MG63 (cell line): ENCODE results near the gene RNASEH2C. TPM values are rescaled to one million over a fixed set of nuclear protein-coding genes. Genes with fewer than 3 reads are reported as not detected.
"Not testable (repeated sequence)": the region's sequence is repeated elsewhere in the genome, so short reads cannot be mapped to it uniquely, and the experiment has no call there.

Source experiments
- DNase-seq: peaks from one replicate; pipeline ENCODE4 v3.0.0-alpha.2; 2020
- H3K27me3 ChIP-seq: fragments of 250-450 bp; sonication (Bioruptor Pico); 2 replicates; pipeline ENCODE4 v1.5.1; 2020; ENCODE audit warnings: mild to moderate bottlenecking, moderate library complexity
- H3K36me3 ChIP-seq: fragments of 250-450 bp; sonication (Bioruptor Pico); 2 replicates; pipeline ENCODE4 v1.5.1; 2020; ENCODE audit warnings: mild to moderate bottlenecking, moderate library complexity
- H3K4me3 ChIP-seq: fragments of 250-450 bp; sonication (Bioruptor Pico); 2 replicates; pipeline ENCODE4 v1.5.1; 2020; ENCODE audit warnings: mild to moderate bottlenecking, moderate library complexity
- H3K9me3 ChIP-seq: fragments of 250-450 bp; sonication (Bioruptor Pico); 2 replicates; pipeline ENCODE4 v1.5.1; 2020; ENCODE audit warnings: mild to moderate bottlenecking, moderate library complexity
- total RNA-seq: library from RNA; depleted of rRNA; stranded (reverse); fragments of >200 nt; shearing (Covaris generic); gene quantifications from 2 replicates; pipeline ENCODE4 v1.2.3, GENCODE V29; 2014; ENCODE audit warnings: low replicate concordance

The RNASEH2C gene
- total RNA-seq, 1 experiment from 2014 or later = 73.1 TPM

DNA sequence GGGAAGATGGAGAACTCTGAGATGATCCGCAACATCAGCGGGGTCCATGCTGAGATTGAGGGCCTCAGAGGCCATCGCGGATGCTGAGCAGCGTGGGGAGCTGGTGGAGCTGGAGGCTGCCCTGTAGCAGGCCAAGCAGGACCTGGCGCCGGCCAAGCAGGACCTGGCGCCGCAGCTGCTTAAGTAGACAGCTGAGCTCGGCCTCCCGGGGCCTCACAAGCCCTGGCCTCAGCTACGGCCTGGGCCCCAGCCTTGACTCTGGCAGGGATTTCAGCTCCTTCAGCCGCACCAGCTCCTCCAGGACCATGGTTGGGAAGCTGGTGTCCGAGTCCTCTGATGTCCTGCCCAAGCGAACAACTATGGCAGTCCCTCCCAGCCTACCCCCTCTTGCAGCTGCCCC lies 7.3 kb upstream of the RNASEH2C start:
- no peak overlapping the region for H3K4me3 ChIP-seq
- H3K9me3 ChIP-seq = no peaks in the 10 kb centered on the region; the same call in 1 of the 2 replicates
- H3K36me3 ChIP-seq = no peaks in the 10 kb centered on the region
- no peaks in the 10 kb centered on the region for H3K27me3 ChIP-seq
- no peak for DNase-seq

GRCh38 chr11:65726660-65727059 lies 6.1 kb upstream of the RNASEH2C start:
- Histone ChIP-seq H3K36me3 (no peaks in the 10 kb centered on the region), H3K4me3 (no peak overlapping the region), H3K9me3 (no peaks in the 10 kb centered on the region), H3K27me3 (no peaks in the 10 kb centered on the region)
- no peak for DNase-seq

DNA sequence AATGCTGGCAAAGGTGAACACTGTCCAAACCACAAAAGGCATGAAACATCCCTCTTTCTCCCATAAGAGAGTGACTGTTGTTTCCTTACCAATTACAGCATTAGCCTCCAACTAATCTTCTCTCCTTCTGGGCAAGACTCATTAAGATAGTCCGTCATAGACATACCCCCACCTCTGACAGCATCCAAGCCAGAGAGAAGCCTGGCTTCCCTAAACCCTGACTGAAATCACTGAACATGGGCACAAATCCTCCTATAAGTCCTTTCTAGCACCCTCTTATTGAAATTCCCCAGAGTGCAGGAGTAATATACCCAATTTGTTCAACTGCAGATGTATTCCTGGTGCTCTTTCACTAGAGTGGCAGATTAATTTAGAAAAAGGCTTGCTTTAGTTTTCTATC lies 1.7 kb upstream of the RNASEH2C start:
- Histone ChIP-seq H3K27me3 (no peaks in the 10 kb centered on the region), H3K4me3 (no peak overlapping the region), H3K36me3 (peaks cover 27% of the 10 kb centered on the region), H3K9me3 (no peaks in the 10 kb centered on the region)
- no peak for DNase-seq

DNA sequence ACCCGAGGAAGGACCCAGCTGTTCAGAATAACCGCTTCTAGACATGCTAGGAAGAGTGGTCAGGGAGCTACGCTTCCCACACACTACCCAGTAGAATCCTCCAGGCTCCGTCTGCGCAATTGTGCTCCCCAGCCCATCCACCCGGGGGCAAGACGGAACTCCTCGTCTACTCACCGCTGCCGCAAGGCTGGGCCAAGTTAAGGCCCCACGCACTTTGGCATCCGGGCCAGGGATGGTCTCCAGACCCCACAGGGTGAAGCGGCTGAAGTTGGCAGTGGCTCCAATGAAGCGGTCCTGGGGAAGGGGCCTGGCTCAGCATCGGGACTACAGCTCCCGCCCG lies 757 bp downstream of the RNASEH2C start:
- H3K4me3 ChIP-seq = peak overlapping the region; percentile 72
- H3K36me3 ChIP-seq = peaks cover 49% of the 10 kb centered on the region
- DNase-seq = peak; percentile 50
- no peaks in the 10 kb centered on the region for H3K27me3 ChIP-seq
- H3K9me3 ChIP-seq = no peaks in the 10 kb centered on the region

DNA sequence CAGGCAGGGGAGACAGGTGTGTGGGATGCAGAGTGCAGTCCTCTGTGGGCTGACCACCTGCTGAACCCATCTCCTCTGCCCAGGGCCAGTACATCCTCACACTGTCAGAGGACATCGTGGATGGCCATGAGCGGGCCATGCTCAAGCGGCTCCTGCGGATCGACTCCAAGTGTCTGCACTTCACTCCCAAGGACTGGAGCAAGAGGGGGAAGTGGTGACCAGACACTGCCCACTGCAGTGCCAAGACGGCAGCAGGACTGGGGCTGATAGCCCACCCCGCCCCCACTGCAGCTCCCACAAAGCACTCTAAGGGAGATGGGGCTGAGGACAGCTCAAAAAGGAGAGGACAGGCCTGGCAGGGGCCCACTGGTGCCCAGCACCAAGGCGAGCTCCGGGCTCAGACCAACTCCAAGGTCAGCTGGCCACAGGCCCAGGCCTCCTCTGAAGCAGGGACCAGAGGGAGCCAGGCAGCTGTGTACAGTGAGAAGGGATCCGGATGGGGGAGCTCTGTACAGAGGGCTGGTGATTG lies 1.6 kb downstream of the RNASEH2C start:
- peaks cover 57% of the 10 kb centered on the region for H3K36me3 ChIP-seq
- no peaks in the 10 kb centered on the region for H3K9me3 ChIP-seq
- H3K27me3 ChIP-seq = no peaks in the 10 kb centered on the region
- DNase-seq = peak; percentile 38
- peak overlapping the region; percentile 72 for H3K4me3 ChIP-seq

GRCh38 chr11:65718531-65718930 lies 2.1 kb downstream of the RNASEH2C start:
- H3K27me3 ChIP-seq = no peaks in the 10 kb centered on the region
- DNase-seq = no peak
- H3K36me3 ChIP-seq = peaks cover 62% of the 10 kb centered on the region
- no peak overlapping the region; the same call in 1 of the 2 replicates for H3K4me3 ChIP-seq
- H3K9me3 ChIP-seq = no peaks in the 10 kb centered on the region

DNA sequence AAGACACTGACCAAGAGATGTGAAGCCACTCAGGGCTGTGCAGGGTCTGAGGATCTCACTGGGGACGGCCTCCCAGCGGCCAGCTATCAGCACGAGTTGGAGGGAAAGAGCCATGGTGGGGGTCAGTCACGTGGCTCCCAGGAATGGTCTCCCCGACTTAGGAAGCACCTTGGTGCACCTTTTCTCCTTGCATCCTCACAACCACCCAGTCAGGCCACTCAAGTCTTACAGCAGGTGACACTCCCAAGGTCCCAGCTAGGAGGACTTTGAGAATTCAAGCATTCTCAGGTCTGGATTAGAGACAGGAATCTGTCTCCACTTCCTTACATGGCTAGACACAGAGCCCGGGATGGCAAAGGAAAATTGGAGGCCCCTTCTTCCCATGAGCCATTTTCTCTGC lies 2.7 kb downstream of the RNASEH2C start:
- Histone ChIP-seq H3K4me3 (no peak overlapping the region), H3K36me3 (peaks cover 69% of the 10 kb centered on the region), H3K9me3 (no peaks in the 10 kb centered on the region), H3K27me3 (no peaks in the 10 kb centered on the region)
- DNase-seq = no peak

DNA sequence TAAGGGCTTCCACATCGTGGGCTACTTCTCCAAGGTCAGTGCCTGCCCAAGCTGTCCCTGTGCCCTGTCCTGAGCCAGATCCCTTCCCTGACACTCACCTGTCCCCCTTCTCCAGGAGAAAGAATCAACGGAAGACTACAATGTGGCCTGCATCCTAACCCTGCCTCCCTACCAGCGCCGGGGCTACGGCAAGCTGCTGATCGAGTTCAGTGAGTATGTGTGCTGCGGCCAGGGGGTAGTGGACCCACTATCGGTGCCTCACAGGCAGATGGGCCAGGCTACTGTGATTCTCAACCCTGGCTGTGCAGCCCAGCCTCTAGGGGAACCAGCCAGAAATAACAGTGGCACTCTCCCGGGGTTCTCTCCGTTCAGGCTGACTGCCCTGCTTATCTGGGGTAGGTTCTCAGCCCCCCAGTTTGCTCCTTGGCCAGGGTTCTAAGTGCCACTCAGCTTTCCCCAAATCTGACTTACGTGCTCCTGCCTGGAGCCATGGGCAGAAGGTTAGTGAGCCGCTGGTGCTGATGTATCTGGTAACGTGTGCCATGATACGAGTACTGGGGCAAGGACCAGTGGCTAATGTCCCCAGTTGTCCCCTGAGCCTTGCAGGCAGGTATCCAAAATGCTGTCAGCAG lies 3.7 kb downstream of the RNASEH2C start:
- H3K9me3 ChIP-seq = no peaks in the 10 kb centered on the region

DNA sequence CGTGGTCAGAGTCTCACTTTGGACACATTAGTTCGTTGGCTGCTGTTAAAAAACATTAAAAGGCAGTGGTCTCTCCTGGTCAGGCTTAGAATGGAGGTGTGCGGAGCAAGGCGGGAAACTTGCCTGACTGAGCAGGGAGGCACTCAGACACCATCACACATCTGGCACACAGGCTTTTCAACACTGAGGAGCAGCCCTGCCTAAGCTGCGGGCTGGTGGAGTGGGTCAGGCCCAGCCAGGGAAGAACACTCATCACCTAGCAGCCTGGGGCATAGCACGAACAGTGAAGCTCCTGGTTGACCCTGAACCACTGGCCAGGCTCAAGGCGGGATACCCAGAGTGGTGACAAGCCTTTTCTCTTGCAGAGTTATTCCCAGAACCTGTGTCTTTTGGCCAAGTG lies 4.3 kb downstream of the RNASEH2C start:
- Histone ChIP-seq H3K9me3 (no peaks in the 10 kb centered on the region), H3K36me3 (peaks cover 73% of the 10 kb centered on the region), H3K27me3 (no peaks in the 10 kb centered on the region), H3K4me3 (no peak overlapping the region)
- no peak for DNase-seq

More for the DNA sequence above, 3.7 kb downstream of the RNASEH2C start:
- Histone ChIP-seq H3K4me3 (no peak overlapping the region), H3K27me3 (no peaks in the 10 kb centered on the region), H3K36me3 (peaks cover 73% of the 10 kb centered on the region)
- DNase-seq = no peak

GRCh38 chr11:65714433-65714832 lies 6.2 kb downstream of the RNASEH2C start:
- no peaks in the 10 kb centered on the region for H3K9me3 ChIP-seq
- H3K27me3 ChIP-seq = no peaks in the 10 kb centered on the region
- H3K36me3 ChIP-seq = peaks cover 67% of the 10 kb centered on the region
- H3K4me3 ChIP-seq = no peak overlapping the region
- no peak for DNase-seq

DNA sequence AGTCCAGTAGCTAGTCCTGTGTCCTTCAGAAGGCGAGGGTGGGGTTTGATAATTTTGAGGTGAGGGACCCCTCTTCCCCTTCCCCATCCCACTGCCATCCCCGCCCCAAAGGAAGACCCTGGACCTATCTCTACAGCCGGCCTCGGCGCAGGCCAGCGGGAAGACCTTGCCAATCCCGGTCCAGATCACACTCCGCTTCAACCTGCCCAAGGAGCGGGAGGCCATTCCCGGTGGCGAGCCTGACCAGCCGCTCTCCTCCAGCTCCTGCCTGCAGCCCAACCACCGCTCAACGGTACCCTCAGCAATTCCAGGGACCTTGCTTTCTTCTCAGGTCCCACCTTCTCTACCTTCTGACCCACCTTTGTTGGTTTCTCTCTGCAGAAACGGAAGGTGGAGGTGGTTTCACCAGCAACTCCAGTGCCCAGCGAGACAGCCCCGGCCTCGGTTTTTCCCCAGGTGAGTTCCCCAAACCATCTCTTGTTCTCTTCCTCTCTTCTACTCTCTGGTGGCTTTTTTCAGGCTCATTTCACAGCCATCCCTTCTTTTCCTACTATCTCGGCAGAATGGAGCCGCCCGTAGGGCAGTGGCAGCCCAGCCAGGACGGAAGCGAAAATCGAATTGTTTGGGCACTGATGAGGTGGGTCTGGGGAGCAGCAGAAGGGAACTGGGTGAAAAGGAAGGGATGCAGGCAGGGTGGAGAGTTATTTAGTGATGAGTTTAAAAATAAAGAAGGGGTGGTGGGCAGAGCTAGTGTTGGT lies 7.2 kb downstream of the RNASEH2C start:
- Histone ChIP-seq H3K4me3 (no peak overlapping the region), H3K36me3 (peaks cover 57% of the 10 kb centered on the region), H3K27me3 (no peaks in the 10 kb centered on the region), H3K9me3 (no peaks in the 10 kb centered on the region)
- DNase-seq = no peak

DNA sequence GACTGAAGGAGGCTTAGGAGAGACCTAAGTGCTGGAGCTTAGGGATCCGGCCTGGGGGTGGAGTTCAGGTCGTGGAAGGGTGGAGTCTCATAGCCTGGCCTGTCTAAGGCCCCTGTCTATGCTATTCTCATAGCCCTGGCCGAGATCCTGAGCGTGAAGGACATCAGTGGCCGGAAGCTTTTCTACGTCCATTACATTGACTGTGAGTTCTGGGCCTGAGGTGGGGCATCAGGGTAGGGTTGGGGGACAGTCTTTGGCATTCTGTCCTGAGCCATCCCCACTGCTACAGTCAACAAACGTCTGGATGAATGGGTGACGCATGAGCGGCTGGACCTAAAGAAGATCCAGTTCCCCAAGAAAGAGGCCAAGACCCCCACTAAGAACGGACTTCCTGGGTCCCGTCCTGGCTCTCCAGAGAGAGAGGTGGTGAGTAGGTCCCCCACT lies 7.9 kb downstream of the RNASEH2C start:
- no peak for DNase-seq
- H3K9me3 ChIP-seq = no peaks in the 10 kb centered on the region
- peak overlapping the region; percentile 84 for H3K4me3 ChIP-seq
- H3K27me3 ChIP-seq = no peaks in the 10 kb centered on the region
- H3K36me3 ChIP-seq = peaks cover 50% of the 10 kb centered on the region

- Histone ChIP-seq H3K9me3 (no peaks in the 10 kb centered on the region), H3K27me3 (no peaks in the 10 kb centered on the region)
These were observed 8.6 kb downstream of the RNASEH2C start, which contains the start of gene KAT5 for GRCh38 chr11:65711785-65712632. Gene KAT5 (plus strand): TSS chr11:65712252. CDS start chr11:65712268, 16 bp downstream.

DNA sequence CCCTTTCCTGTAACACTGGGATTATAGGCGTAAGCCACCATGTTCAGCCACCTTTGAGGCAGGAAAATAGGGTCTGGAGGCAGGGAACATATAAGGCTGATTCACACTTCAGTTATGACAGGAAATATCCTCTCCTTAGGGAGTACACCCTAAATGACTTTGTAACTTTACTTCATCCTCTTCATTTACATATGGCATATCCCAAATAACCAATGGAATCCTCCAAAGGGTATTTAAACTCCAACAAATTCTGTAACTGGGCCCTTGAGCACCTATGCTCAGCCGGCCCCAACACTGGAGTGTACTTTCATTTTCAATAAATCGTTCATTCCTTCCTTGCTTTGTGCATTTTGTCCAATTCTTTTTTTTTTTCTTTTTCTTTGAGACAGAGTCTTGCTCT lies 10.2 kb downstream of the RNASEH2C start:
- no peak for DNase-seq
- Histone ChIP-seq H3K27me3 (peaks cover 6% of the 10 kb centered on the region), H3K9me3 (no peaks in the 10 kb centered on the region), H3K4me3 (no peak overlapping the region), H3K36me3 (peaks cover 29% of the 10 kb centered on the region)

More at GRCh38 chr11:65711785-65712632, 8.6 kb downstream of the RNASEH2C start, which contains the start of gene KAT5:
- Histone ChIP-seq H3K4me3 (peak within 1 kb of the TSS; percentile 84), H3K36me3 (peaks cover 43% of the 10 kb centered on the region)
- peak; percentile 94 for DNase-seq

DNA sequence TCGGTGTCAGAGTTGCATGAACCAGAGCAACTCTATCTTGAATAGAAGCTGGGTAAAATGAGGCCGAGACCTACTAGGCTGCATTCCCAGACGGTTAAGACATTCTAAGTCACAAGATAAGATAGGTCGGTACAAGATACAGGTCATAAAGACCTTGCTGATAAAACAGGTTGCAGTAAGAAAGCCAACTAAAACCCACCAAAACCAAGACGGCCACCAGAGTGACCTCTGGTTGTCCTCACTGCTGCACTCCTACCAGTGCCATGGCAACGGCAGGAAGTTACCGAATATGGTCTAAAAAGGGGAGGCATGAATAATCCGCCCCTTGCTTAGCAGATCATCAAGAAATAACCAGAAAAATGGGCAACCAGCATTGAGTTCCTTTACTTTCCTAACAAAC lies 10.9 kb downstream of the RNASEH2C start:
- H3K27me3 ChIP-seq = peaks cover 9% of the 10 kb centered on the region
- no peak overlapping the region for H3K4me3 ChIP-seq
- no peaks in the 10 kb centered on the region for H3K9me3 ChIP-seq
- no peak for DNase-seq
- H3K36me3 ChIP-seq = peaks cover 22% of the 10 kb centered on the region

DNA sequence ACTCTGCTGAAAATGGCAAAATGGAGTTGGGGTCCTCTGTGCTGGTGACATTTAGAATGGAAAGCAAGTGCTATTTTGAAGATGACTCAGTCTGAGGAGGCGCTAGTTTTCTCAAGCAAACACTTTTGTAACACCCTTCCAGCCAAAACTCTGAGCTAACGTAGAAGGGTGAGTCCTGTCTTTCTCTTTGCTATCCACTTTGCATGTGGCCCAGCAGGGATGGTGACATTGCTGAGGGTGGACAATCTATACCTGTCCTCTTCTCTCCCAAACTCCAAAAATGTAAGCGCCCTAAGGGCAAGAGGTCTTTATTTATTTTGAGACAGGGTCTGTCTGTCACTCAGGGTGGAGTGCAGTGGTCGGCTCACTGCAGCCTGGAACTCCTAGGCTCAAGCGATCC lies 12.1 kb downstream of the RNASEH2C start:
- peaks cover 9% of the 10 kb centered on the region for H3K27me3 ChIP-seq
- H3K4me3 ChIP-seq = no peak overlapping the region
- DNase-seq = no peak
- no peaks in the 10 kb centered on the region for H3K9me3 ChIP-seq
- H3K36me3 ChIP-seq = peaks cover 10% of the 10 kb centered on the region

DNA sequence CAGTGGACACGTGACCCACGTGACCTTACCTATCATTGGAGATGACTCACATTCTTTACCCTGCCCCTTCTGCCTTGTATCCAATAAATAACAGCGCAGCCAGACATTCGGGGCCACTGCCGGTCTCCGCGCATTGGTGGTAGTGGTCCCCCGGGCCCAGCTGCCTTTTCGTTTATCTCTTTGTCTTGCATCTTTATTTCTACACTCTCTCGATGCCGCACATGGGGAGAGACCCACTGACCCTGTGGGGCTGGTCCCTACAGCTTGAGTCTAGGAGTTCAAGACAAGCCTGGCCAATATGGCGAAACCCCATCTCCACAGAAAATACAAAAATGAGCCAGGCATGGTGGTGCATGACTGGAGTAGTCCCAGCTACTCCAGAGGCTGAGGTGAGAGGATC lies 13.6 kb downstream of the RNASEH2C start:
- peaks cover 15% of the 10 kb centered on the region for H3K27me3 ChIP-seq
- DNase-seq, H3K36me3 ChIP-seq, H3K9me3 ChIP-seq, H3K4me3 ChIP-seq: not testable (repeated sequence)
